K562 (cell line): Measurements from ENCODE around the gene SPTAN1.

Experiments used
- ASH1L ChIP-seq: fragments of 450-650 bp; IDR thresholded peaks from 2 replicates; pipeline ENCODE4 v1.6.1; 2018; ENCODE audit warnings: borderline replicate concordance, mild to moderate bottlenecking, low read depth; ENCODE audit not compliant: partially characterized antibody
- BRCA1 ChIP-seq, 2 experiments: fragments of 450-650 bp in 1 of 2; sonication (generic) in 1 of 2; formaldehyde crosslinking in 1 of 2; IDR thresholded peaks; 2 replicates each; pipeline versions ENCODE4 v1.5.0 to v1.6.1; 2017 to 2020; ENCODE audit warnings: mild to moderate bottlenecking in 1 of 2, missing genetic modification reagents in 1 of 2
- FOXM1 ChIP-seq, 2 experiments: fragments of 450-650 bp in 1 of 2; sonication (generic) in 1 of 2; formaldehyde crosslinking in 1 of 2; IDR thresholded peaks; 2 replicates each; pipeline versions ENCODE4 v1.6.1 to v1.9.0; 2017 to 2022; ENCODE audit warnings: low read depth in 2 of 2, mild to moderate bottlenecking in 2 of 2, missing genetic modification reagents in 1 of 2, moderate library complexity in 1 of 2
- MAFK ChIP-seq: IDR thresholded peaks from 2 replicates; pipeline ENCODE4 v1.6.1; 2011; ENCODE audit warnings: low read length, improper control_type of control experiment
- NFE2 ChIP-seq: IDR thresholded peaks from 2 replicates; pipeline ENCODE4 v1.6.1; 2014; ENCODE audit warnings: antibody characterized with exemption, low read depth
- TF ChIP-seq, protein P1 (sequence below): sonication (generic); formaldehyde crosslinking; IDR thresholded peaks from 2 replicates; pipeline ENCODE4 v1.9.0; 2022; ENCODE audit warnings: mild to moderate bottlenecking, missing genetic modification reagents
- TF ChIP-seq, protein P2 (sequence below), 3 experiments: IDR thresholded peaks in 2 of 3; conservative IDR thresholded peaks in 1 of 3; 2 replicates each; pipeline ENCODE4 v1.5.1; 2011 to 2012; ENCODE audit warnings: low read length in 3 of 3, mild to moderate bottlenecking in 3 of 3, control low read depth in 2 of 3, improper control_type of control experiment in 1 of 3, inconsistent platforms in 1 of 3, low read depth in 1 of 3, mixed read lengths in 1 of 3, moderate library complexity in 1 of 3; ENCODE audit not compliant: insufficient read depth in 2 of 3
- TF ChIP-seq, protein P3 (sequence below): sonication (generic); formaldehyde crosslinking; IDR thresholded peaks from 2 replicates; pipeline ENCODE4 v1.9.0; 2022; ENCODE audit warnings: mild to moderate bottlenecking, missing genetic modification reagents

DNA sequence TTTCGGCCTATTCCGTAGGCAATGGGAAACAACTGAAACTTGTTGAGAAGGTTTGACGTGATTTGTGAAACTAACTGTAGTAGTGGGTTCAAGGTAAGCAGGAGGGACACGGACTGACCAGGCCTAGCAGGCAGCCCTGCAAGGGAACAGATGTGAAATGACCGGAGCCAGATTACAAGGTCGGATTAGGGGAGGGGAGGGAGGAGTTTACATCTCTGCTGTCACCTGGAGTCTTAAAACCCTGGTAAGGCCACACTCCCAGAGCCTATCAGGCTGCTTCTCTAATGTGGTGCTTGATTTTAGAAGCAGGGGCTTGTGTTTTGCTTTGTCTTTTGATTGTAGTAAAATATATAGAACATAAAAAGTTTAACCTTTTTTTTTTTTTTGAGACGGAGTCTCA lies 3.5 kb upstream of the SPTAN1 start:
- TF ChIP-seq, protein P1, sequence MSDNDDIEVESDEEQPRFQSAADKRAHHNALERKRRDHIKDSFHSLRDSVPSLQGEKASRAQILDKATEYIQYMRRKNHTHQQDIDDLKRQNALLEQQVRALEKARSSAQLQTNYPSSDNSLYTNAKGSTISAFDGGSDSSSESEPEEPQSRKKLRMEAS (CRISPR knock-in tag) = no peak
- TF ChIP-seq, protein P2, sequence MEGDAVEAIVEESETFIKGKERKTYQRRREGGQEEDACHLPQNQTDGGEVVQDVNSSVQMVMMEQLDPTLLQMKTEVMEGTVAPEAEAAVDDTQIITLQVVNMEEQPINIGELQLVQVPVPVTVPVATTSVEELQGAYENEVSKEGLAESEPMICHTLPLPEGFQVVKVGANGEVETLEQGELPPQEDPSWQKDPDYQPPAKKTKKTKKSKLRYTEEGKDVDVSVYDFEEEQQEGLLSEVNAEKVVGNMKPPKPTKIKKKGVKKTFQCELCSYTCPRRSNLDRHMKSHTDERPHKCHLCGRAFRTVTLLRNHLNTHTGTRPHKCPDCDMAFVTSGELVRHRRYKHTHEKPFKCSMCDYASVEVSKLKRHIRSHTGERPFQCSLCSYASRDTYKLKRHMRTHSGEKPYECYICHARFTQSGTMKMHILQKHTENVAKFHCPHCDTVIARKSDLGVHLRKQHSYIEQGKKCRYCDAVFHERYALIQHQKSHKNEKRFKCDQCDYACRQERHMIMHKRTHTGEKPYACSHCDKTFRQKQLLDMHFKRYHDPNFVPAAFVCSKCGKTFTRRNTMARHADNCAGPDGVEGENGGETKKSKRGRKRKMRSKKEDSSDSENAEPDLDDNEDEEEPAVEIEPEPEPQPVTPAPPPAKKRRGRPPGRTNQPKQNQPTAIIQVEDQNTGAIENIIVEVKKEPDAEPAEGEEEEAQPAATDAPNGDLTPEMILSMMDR (IDR thresholded peaks at IDR 0.05 in 2 of 3, conservative IDR thresholded peaks at IDR 0.05 in 1 of 3; ENCODE audit: insufficient read depth in 2 of 3, low read depth in 1 of 3, low read length in 3 of 3) = no peak
- TF ChIP-seq FOXM1 (IDR thresholded peaks at IDR 0.05; ENCODE audit: low read depth) (no peak), FOXM1 (CRISPR knock-in tag; IDR thresholded peaks at IDR 0.05; ENCODE audit: low read depth) (no peak), NFE2 (no peak), ASH1L (no peak), MAFK (no peak), BRCA1 (IDR thresholded peaks at IDR 0.05) (no peak), BRCA1 (CRISPR knock-in tag; IDR thresholded peaks at IDR 0.05) (no peak)
- TF ChIP-seq, protein P3, sequence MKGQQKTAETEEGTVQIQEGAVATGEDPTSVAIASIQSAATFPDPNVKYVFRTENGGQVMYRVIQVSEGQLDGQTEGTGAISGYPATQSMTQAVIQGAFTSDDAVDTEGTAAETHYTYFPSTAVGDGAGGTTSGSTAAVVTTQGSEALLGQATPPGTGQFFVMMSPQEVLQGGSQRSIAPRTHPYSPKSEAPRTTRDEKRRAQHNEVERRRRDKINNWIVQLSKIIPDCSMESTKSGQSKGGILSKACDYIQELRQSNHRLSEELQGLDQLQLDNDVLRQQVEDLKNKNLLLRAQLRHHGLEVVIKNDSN (CRISPR knock-in tag) = no peak
